Mesenchymal stem cell (in vitro differentiated cells and primary cell): ENCODE data around the gene CHMP4B.
A peak's percentile ranks its signal among the peaks of the same experiment; 100 is the strongest.

Source experiments
- DNase-seq: peaks from one replicate; pipeline ENCODE4 v3.0.0-alpha.2; 2013
- H2AFZ ChIP-seq: one replicate; pipeline ENCODE4 v1.6.1; 2013; ENCODE audit warnings: low read depth, mild to moderate bottlenecking, control low read depth, inconsistent platforms, low read length, moderate library complexity
- H2AK5ac ChIP-seq: 2 replicates; pipeline ENCODE4 v1.6.1; 2013; ENCODE audit warnings: low read length, moderate library complexity, mild to moderate bottlenecking, inconsistent platforms; ENCODE audit not compliant: severe bottlenecking
- H2BK120ac ChIP-seq: one replicate; pipeline ENCODE4 v1.6.1; 2013; ENCODE audit warnings: low read depth, mild to moderate bottlenecking, inconsistent platforms, low read length, moderate library complexity
- H2BK12ac ChIP-seq, 2 experiments: one replicate each; pipeline ENCODE4 v1.6.1; 2013; ENCODE audit warnings: inconsistent platforms in 2 of 2, low read length in 2 of 2, mild to moderate bottlenecking in 2 of 2, moderate library complexity in 2 of 2, control low read depth in 1 of 2
- H2BK15ac ChIP-seq: one replicate; pipeline ENCODE4 v1.6.1; 2013; ENCODE audit warnings: mild to moderate bottlenecking, low read depth, inconsistent platforms; ENCODE audit not compliant: poor library complexity, severe bottlenecking
- H2BK5ac ChIP-seq: 2 replicates; pipeline ENCODE4 v1.6.1; 2013; ENCODE audit warnings: low read depth, mild to moderate bottlenecking, low read length, control low read depth, inconsistent platforms; ENCODE audit not compliant: poor library complexity, severe bottlenecking
- H3K14ac ChIP-seq, 2 experiments: one replicate each; pipeline ENCODE4 v1.6.1; 2013; ENCODE audit warnings: inconsistent platforms in 2 of 2, low read length in 2 of 2, control low read depth in 1 of 2, mild to moderate bottlenecking in 1 of 2, moderate library complexity in 1 of 2
- H3K18ac ChIP-seq, 2 experiments: one replicate each; pipeline ENCODE4 v1.6.1; 2013; ENCODE audit warnings: inconsistent platforms in 2 of 2, low read length in 2 of 2, control low read depth in 1 of 2, low read depth in 1 of 2, mild to moderate bottlenecking in 1 of 2
- H3K23ac ChIP-seq, 2 experiments: one replicate each; pipeline ENCODE4 v1.6.1; 2013; ENCODE audit warnings: inconsistent platforms in 2 of 2, low read length in 2 of 2, mild to moderate bottlenecking in 2 of 2, moderate library complexity in 2 of 2, control low read depth in 1 of 2
- H3K27ac ChIP-seq: 2 replicates; pipeline ENCODE4 v1.5.1; 2013; ENCODE audit warnings: mild to moderate bottlenecking, moderate library complexity, low read length, control low read depth, inconsistent platforms; ENCODE audit not compliant: poor library complexity, severe bottlenecking
- H3K27me3 ChIP-seq, 2 experiments: 2 replicates each; pipeline versions ENCODE4 v1.6.1 to v1.7.0; 2013; ENCODE audit warnings: low read length in 2 of 2, mild to moderate bottlenecking in 2 of 2, moderate library complexity in 2 of 2, control low read depth in 1 of 2, inconsistent platforms in 1 of 2; ENCODE audit not compliant: control insufficient read depth in 1 of 2, insufficient read depth in 1 of 2
- H3K36me3 ChIP-seq, 2 experiments: 2 replicates each; pipeline versions ENCODE4 v1.6.1 to v1.7.0; 2013; ENCODE audit warnings: low read length in 2 of 2, control low read depth in 1 of 2, inconsistent platforms in 1 of 2, low read depth in 1 of 2, mild to moderate bottlenecking in 1 of 2; ENCODE audit not compliant: insufficient read depth in 2 of 2, control insufficient read depth in 1 of 2
- H3K4ac ChIP-seq, 2 experiments: one replicate each; pipeline ENCODE4 v1.6.1; 2013; ENCODE audit warnings: inconsistent platforms in 2 of 2, low read length in 2 of 2, mild to moderate bottlenecking in 2 of 2, moderate library complexity in 2 of 2, control low read depth in 1 of 2, low read depth in 1 of 2
- H3K4me1 ChIP-seq: 2 replicates; pipeline ENCODE4 v1.6.1; 2013; ENCODE audit warnings: low read depth, low read length, control low read depth; ENCODE audit not compliant: control insufficient read depth, insufficient read depth
- H3K4me2 ChIP-seq: 2 replicates; pipeline ENCODE4 v1.6.1; 2013; ENCODE audit warnings: low read length, mild to moderate bottlenecking, inconsistent platforms; ENCODE audit not compliant: poor library complexity, severe bottlenecking
- H3K4me3 ChIP-seq, 2 experiments: 2 replicates each; pipeline versions ENCODE4 v1.5.1 to v1.7.0; 2013; ENCODE audit warnings: low read length in 2 of 2, mild to moderate bottlenecking in 2 of 2, control low read depth in 1 of 2, low read depth in 1 of 2; ENCODE audit not compliant: insufficient read depth in 1 of 2
- H3K79me1 ChIP-seq: replicated peaks from 2 replicates; pipeline ENCODE4 v1.6.1; 2013; ENCODE audit warnings: mild to moderate bottlenecking, control low read depth, low read length, inconsistent platforms; ENCODE audit not compliant: poor library complexity, severe bottlenecking
- H3K9ac ChIP-seq: 2 replicates; pipeline ENCODE4 v1.7.0; 2013; ENCODE audit warnings: mild to moderate bottlenecking, low read length, moderate library complexity
- H3K9me3 ChIP-seq: 2 replicates; pipeline ENCODE4 v1.7.0; 2013; ENCODE audit warnings: mild to moderate bottlenecking, low read length; ENCODE audit not compliant: control insufficient read depth
- H4K8ac ChIP-seq: one replicate; pipeline ENCODE4 v1.6.1; 2013; ENCODE audit warnings: inconsistent platforms, mild to moderate bottlenecking, low read length, moderate library complexity
- H4K91ac ChIP-seq: one replicate; pipeline ENCODE4 v1.6.1; 2013; ENCODE audit warnings: mild to moderate bottlenecking, low read length, inconsistent platforms
- WGBS: methylation state at CpG from one replicate; pipeline ENCODE4 v1.1.7; 2013; ENCODE audit warnings: mixed read lengths; 5-methylcytosine and 5-hydroxymethylcytosine counted together

The CHMP4B gene

GRCh38 chr20:33808388-33808787 lies 2.8 kb upstream of the CHMP4B start:
- H2BK12ac ChIP-seq, result no peak overlapping the region
- no peaks in the 10 kb centered on the region for H3K79me1 ChIP-seq

GRCh38 chr20:33810259-33810658 lies 889 bp upstream of the CHMP4B start:
- no peak overlapping the region for H3K4me3 ChIP-seq
- H3K4ac ChIP-seq, result no peak overlapping the region
- H2AK5ac ChIP-seq, result no peak overlapping the region
- H3K23ac ChIP-seq, result no peak overlapping the region
- H4K8ac ChIP-seq, result no peak overlapping the region
- H3K4me2 ChIP-seq, result no peak overlapping the region
- WGBS, result 62% methylated on average over 5 of the region's 5 CpGs
- no peak overlapping the region for H3K18ac ChIP-seq
- no peak overlapping the region for H2BK12ac ChIP-seq
- H3K14ac ChIP-seq, result no peak overlapping the region
- H3K4me1 ChIP-seq, result peaks cover 9% of the 10 kb centered on the region
- H3K36me3 ChIP-seq, result peaks cover 0 to 3% of the 10 kb centered on the region in 2 experiments
- H2BK15ac ChIP-seq, result no peak overlapping the region
- H3K9me3 ChIP-seq, result no peaks in the 10 kb centered on the region
- no peak overlapping the region for H2BK5ac ChIP-seq
- H3K9ac ChIP-seq, result no peak overlapping the region
- no peaks in the 10 kb centered on the region for H3K79me1 ChIP-seq
- no peak overlapping the region for H4K91ac ChIP-seq
- no peak overlapping the region for H2AFZ ChIP-seq
- no peak overlapping the region for H3K27ac ChIP-seq
- H2BK120ac ChIP-seq, result no peak overlapping the region
- no peaks in the 10 kb centered on the region for H3K27me3 ChIP-seq
- no peak for DNase-seq

More at GRCh38 chr20:33808388-33808787, 2.8 kb upstream of the CHMP4B start:
- Histone ChIP-seq H2AFZ (no peak overlapping the region), H3K36me3 (no peaks in the 10 kb centered on the region), H4K91ac (no peak overlapping the region), H2AK5ac (no peak overlapping the region), H3K9ac (no peak overlapping the region), H2BK5ac (no peak overlapping the region), H3K27me3 (no peaks in the 10 kb centered on the region), H3K27ac (no peak overlapping the region), H3K4me1 (peaks cover 5% of the 10 kb centered on the region), H4K8ac (no peak overlapping the region), H3K4me3 (no peak overlapping the region), H2BK120ac (no peak overlapping the region), H3K18ac (no peak overlapping the region), H3K14ac (no peak overlapping the region), H3K4ac (no peak overlapping the region), H3K9me3 (no peaks in the 10 kb centered on the region), H3K4me2 (no peak overlapping the region), H2BK15ac (no peak overlapping the region), H3K23ac (no peak overlapping the region)
- no peak for DNase-seq
- 96% methylated on average over 3 of the region's 3 CpGs for WGBS

- H3K23ac ChIP-seq, result peak overlapping the region in 1 of 2 experiments; percentile 2
- WGBS, result 1% methylated on average over 12 of the region's 12 CpGs
Observed at GRCh38 chr20:33811776-33812151, 616 bp downstream of the CHMP4B start.

GRCh38 chr20:33812152-33812849 lies 1.2 kb downstream of the CHMP4B start:
- H3K27ac ChIP-seq, result peak overlapping the region; percentile 87
- H2BK5ac ChIP-seq, result no peak overlapping the region
- no peak overlapping the region for H4K91ac ChIP-seq
- peak overlapping the region; percentile 100 for H3K9ac ChIP-seq
- no peak overlapping the region for H2AFZ ChIP-seq
- DNase-seq, result peak; percentile 96
- H2BK120ac ChIP-seq, result peak overlapping the region; percentile 12
- 6% methylated on average over 13 of the region's 14 CpGs for WGBS
- no peak overlapping the region for H2BK12ac ChIP-seq
- H3K4me1 ChIP-seq, result peaks cover 9% of the 10 kb centered on the region
- H3K36me3 ChIP-seq, result peaks cover 4 to 9% of the 10 kb centered on the region in 2 experiments
- peak overlapping the region; percentile 65 for H3K4me2 ChIP-seq
- peak overlapping the region; percentile 69 to 72 for H3K18ac ChIP-seq
- H3K4me3 ChIP-seq, result peak overlapping the region; percentile 68 to 98
- H3K23ac ChIP-seq, result peak overlapping the region in 1 of 2 experiments; percentile 2
- no peak overlapping the region for H2BK15ac ChIP-seq
- peak overlapping the region; percentile 39 for H4K8ac ChIP-seq
- peak overlapping the region in 1 of 2 experiments; percentile 12 for H3K14ac ChIP-seq
- peak overlapping the region; percentile 3 for H2AK5ac ChIP-seq
- H3K4ac ChIP-seq, result peak overlapping the region in 1 of 2 experiments; percentile 71
- H3K27me3 ChIP-seq, result no peaks in the 10 kb centered on the region
- H3K9me3 ChIP-seq, result no peaks in the 10 kb centered on the region
- H3K79me1 ChIP-seq, result no peaks in the 10 kb centered on the region

More at GRCh38 chr20:33811776-33812151, 616 bp downstream of the CHMP4B start:
- H3K18ac ChIP-seq, result peak overlapping the region; percentile 69 to 72
- H4K8ac ChIP-seq, result peak overlapping the region; percentile 83
- H2BK15ac ChIP-seq, result no peak overlapping the region
- peak overlapping the region; percentile 12 for H2BK120ac ChIP-seq
- H2AK5ac ChIP-seq, result peak overlapping the region; percentile 15
- H3K27ac ChIP-seq, result peak overlapping the region; percentile 87
- peak overlapping the region; percentile 68 to 98 for H3K4me3 ChIP-seq
- H3K27me3 ChIP-seq, result no peaks in the 10 kb centered on the region
- H3K4me1 ChIP-seq, result peaks cover 9% of the 10 kb centered on the region
- no peaks in the 10 kb centered on the region for H3K9me3 ChIP-seq
- no peaks in the 10 kb centered on the region for H3K79me1 ChIP-seq
- peak overlapping the region; percentile 79 for H4K91ac ChIP-seq
- H2BK5ac ChIP-seq, result peak overlapping the region; percentile 74
- H3K4me2 ChIP-seq, result peak overlapping the region; percentile 65
- peaks cover 4 to 9% of the 10 kb centered on the region in 2 experiments for H3K36me3 ChIP-seq
- no peak for DNase-seq
- peak overlapping the region; percentile 100 for H3K9ac ChIP-seq
- H3K14ac ChIP-seq, result peak overlapping the region; percentile 12 to 62
- H2AFZ ChIP-seq, result no peak overlapping the region
- H3K4ac ChIP-seq, result peak overlapping the region in 1 of 2 experiments; percentile 71
- H2BK12ac ChIP-seq, result peak overlapping the region in 1 of 2 experiments; percentile 12
